CD4-positive, alpha-beta T cell treated with Interferon gamma for 1 hour (primary cell): ENCODE measurements around the gene ANO1.

Experiments
- DNase-seq: peaks from one replicate; pipeline ENCODE4 v3.0.0-alpha.2; 2020

Gene ANO1

GRCh38 chr11:70220920-70221319 is 142.8 kb downstream of the ANO1 start:
- no peak for DNase-seq

- DNase-seq: no peak
Observed at GRCh38 chr11:70225681-70226177, 147.6 kb downstream of the ANO1 start.

- no peak for DNase-seq
Observed at GRCh38 chr11:70226183-70226582, 148.1 kb downstream of the ANO1 start.

- no peak for DNase-seq
Observed at GRCh38 chr11:70226967-70227366, 148.8 kb downstream of the ANO1 start.

GRCh38 chr11:70229737-70230136 is 151.6 kb downstream of the ANO1 start:
- DNase-seq: no peak

GRCh38 chr11:70230151-70230839 is 152.2 kb downstream of the ANO1 start:
- DNase-seq: no peak

GRCh38 chr11:70230840-70231710 is 153.0 kb downstream of the ANO1 start:
- DNase-seq: no peak

- no peak for DNase-seq
Observed at GRCh38 chr11:70233034-70233433, 154.9 kb downstream of the ANO1 start.

GRCh38 chr11:70233511-70233934 is 155.4 kb downstream of the ANO1 start:
- no peak for DNase-seq

- DNase-seq: no peak
Observed at GRCh38 chr11:70233962-70234361, 155.8 kb downstream of the ANO1 start.
